SU-DHL-6 (cell line): Measurements from ENCODE around the gene FKBP5.

Source experiments
- H2AFZ ChIP-seq: fragments of 200-600 bp; sonication (generic); 2 replicates; pipeline ENCODE4 v1.6.1; 2014; ENCODE audit warnings: low read depth, mild to moderate bottlenecking, moderate library complexity, mixed read lengths, antibody characterized with exemption, low read length; ENCODE audit not compliant: severe bottlenecking
- H3F3A ChIP-seq: fragments of 200-600 bp; shearing (Covaris generic); 2 replicates; pipeline ENCODE4 v1.6.0; 2016; ENCODE audit warnings: antibody characterized with exemption, mild to moderate bottlenecking; ENCODE audit not compliant: insufficient read depth
- H3K27ac ChIP-seq: fragments of 200-600 bp; sonication (generic); 2 replicates; pipeline ENCODE4 v1.5.1; 2016; ENCODE audit warnings: low read depth, mild to moderate bottlenecking, low read length, moderate library complexity, mixed read lengths
- H3K27me3 ChIP-seq: fragments of 200-600 bp; sonication (generic), shearing (Covaris generic); 2 replicates; pipeline ENCODE4 v1.6.0; 2014; ENCODE audit warnings: mild to moderate bottlenecking, low read length
- H3K36me3 ChIP-seq: fragments of 200-600 bp; sonication (generic); 2 replicates; pipeline ENCODE4 v1.6.1; 2014; ENCODE audit warnings: mild to moderate bottlenecking, low read length, mixed read lengths
- H3K4me2 ChIP-seq: fragments of 300-600, 200-600 bp; shearing (Covaris generic), sonication (generic); 2 replicates; pipeline ENCODE4 v1.6.0; 2014; ENCODE audit warnings: low read length, low read depth, mild to moderate bottlenecking; ENCODE audit not compliant: poor library complexity, severe bottlenecking
- H3K4me3 ChIP-seq: fragments of 200-600 bp; sonication (generic); 2 replicates; pipeline ENCODE4 v1.5.1; 2014; ENCODE audit warnings: antibody characterized with exemption, low read length, mild to moderate bottlenecking, mixed read lengths; ENCODE audit not compliant: insufficient read depth, poor library complexity, severe bottlenecking
- H3K79me2 ChIP-seq: fragments of 200-600 bp; sonication (generic); 2 replicates; pipeline ENCODE4 v1.6.1; 2014; ENCODE audit warnings: mild to moderate bottlenecking, low read length, moderate library complexity; ENCODE audit not compliant: insufficient read depth
- H3K9ac ChIP-seq: fragments of 200-600 bp; sonication (generic); 2 replicates; pipeline ENCODE4 v1.7.0; 2014; ENCODE audit warnings: mild to moderate bottlenecking, low read length
- H3K9me2 ChIP-seq: fragments of 200-600 bp; sonication (generic); replicated peaks from 2 replicates; pipeline ENCODE4 v1.6.1; 2014; ENCODE audit warnings: low read length; ENCODE audit not compliant: insufficient read depth
- H3K9me3 ChIP-seq: fragments of 200-600 bp; sonication (generic); 2 replicates; pipeline ENCODE4 v1.6.1; 2014; ENCODE audit warnings: low read length, mixed read lengths; ENCODE audit not compliant: insufficient read depth
- H4K20me1 ChIP-seq: fragments of 200-600 bp; sonication (generic); 2 replicates; pipeline ENCODE4 v1.6.1; 2014; ENCODE audit warnings: low read depth, mild to moderate bottlenecking, antibody characterized with exemption, low read length, moderate library complexity, mixed read lengths
- EZH2phosphoT487 ChIP-seq: fragments of 200-600 bp; sonication (generic), shearing (Covaris generic); conservative IDR thresholded peaks from 2 replicates; pipeline ENCODE4 v1.6.1; 2018; ENCODE audit warnings: mild to moderate bottlenecking, antibody characterized with exemption, low read length, moderate library complexity, mixed read lengths
- TF ChIP-seq, protein P1 (sequence below): fragments of 200-600 bp; sonication (generic); IDR thresholded peaks from one replicate; pipeline ENCODE4 v1.5.1; 2017; ENCODE audit warnings: antibody characterized with exemption, mild to moderate bottlenecking, low read length, moderate library complexity; ENCODE audit not compliant: insufficient read depth, poor library complexity, severe bottlenecking

Gene FKBP5

DNA sequence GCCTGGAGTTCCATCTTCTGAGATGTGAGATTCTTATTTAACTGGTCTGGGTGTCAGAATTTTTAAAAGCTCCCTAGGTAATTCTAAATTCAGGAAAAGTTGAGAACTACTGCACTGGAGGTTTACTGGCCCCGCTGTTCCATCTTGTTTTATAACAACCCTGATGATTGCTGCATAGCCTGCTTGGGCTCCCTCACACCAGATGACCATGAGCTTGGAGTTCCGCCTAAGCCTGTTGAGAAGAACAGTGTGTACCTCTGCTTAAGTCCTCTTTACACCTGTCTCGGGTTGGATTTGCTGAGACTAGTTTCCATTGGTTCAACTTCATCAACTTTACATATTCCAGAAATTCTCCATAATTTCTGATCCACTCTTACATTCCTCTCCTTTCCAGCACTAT lies 77.9 kb downstream of the FKBP5 start:
- no peak for TF ChIP-seq EZH2phosphoT487
- TF ChIP-seq, protein P1, sequence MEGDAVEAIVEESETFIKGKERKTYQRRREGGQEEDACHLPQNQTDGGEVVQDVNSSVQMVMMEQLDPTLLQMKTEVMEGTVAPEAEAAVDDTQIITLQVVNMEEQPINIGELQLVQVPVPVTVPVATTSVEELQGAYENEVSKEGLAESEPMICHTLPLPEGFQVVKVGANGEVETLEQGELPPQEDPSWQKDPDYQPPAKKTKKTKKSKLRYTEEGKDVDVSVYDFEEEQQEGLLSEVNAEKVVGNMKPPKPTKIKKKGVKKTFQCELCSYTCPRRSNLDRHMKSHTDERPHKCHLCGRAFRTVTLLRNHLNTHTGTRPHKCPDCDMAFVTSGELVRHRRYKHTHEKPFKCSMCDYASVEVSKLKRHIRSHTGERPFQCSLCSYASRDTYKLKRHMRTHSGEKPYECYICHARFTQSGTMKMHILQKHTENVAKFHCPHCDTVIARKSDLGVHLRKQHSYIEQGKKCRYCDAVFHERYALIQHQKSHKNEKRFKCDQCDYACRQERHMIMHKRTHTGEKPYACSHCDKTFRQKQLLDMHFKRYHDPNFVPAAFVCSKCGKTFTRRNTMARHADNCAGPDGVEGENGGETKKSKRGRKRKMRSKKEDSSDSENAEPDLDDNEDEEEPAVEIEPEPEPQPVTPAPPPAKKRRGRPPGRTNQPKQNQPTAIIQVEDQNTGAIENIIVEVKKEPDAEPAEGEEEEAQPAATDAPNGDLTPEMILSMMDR, result no peak
- no peaks in the 10 kb centered on the region for H3K27me3 ChIP-seq
- H4K20me1 ChIP-seq, result no peaks in the 10 kb centered on the region
- no peak overlapping the region for H3K9ac ChIP-seq
- no peak overlapping the region for H3K4me3 ChIP-seq
- H2AFZ ChIP-seq, result no peak overlapping the region
- H3F3A ChIP-seq, result peaks cover 2% of the 10 kb centered on the region; the same call in 1 of the 2 replicates
- no peak overlapping the region for H3K4me2 ChIP-seq
- peaks cover 3% of the 10 kb centered on the region; the same call in 1 of the 2 replicates for H3K79me2 ChIP-seq
- H3K9me3 ChIP-seq, result no peaks in the 10 kb centered on the region
- H3K36me3 ChIP-seq, result peaks cover 47% of the 10 kb centered on the region
- H3K9me2 ChIP-seq, result no peaks in the 10 kb centered on the region
- no peak overlapping the region for H3K27ac ChIP-seq

DNA sequence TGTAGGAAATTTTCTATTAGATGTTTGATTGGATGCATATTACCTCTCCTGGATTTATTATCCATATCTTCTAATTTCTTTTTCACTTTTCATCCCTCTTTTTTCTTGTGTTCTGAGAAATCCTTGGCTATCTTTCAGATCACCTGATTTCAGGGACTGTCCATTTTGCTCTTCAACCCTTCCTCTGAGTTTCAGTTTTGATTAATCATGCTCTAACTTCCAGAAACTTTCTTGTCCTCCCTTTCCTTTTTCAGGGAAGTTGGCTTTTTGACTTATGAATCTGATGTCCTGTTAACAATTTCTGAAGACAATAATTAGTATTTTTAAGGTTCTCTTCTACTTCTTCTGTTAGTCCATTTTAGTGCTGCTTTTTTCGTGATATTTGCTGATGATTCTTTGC lies 79.1 kb downstream of the FKBP5 start:
- Histone ChIP-seq H3K4me3 (no peak overlapping the region), H3K9ac (no peak overlapping the region), H3K9me3 (no peaks in the 10 kb centered on the region), H3K4me2 (no peak overlapping the region), H3K9me2 (no peaks in the 10 kb centered on the region), H2AFZ (no peak overlapping the region), H3F3A (peaks cover 4% of the 10 kb centered on the region; the same call in 1 of the 2 replicates), H3K27me3 (no peaks in the 10 kb centered on the region), H3K27ac (no peak overlapping the region), H4K20me1 (no peaks in the 10 kb centered on the region), H3K36me3 (peaks cover 40% of the 10 kb centered on the region), H3K79me2 (no peaks in the 10 kb centered on the region; the same call in 1 of the 2 replicates)
- TF ChIP-seq, protein P1, result no peak
- no peak for TF ChIP-seq EZH2phosphoT487

DNA sequence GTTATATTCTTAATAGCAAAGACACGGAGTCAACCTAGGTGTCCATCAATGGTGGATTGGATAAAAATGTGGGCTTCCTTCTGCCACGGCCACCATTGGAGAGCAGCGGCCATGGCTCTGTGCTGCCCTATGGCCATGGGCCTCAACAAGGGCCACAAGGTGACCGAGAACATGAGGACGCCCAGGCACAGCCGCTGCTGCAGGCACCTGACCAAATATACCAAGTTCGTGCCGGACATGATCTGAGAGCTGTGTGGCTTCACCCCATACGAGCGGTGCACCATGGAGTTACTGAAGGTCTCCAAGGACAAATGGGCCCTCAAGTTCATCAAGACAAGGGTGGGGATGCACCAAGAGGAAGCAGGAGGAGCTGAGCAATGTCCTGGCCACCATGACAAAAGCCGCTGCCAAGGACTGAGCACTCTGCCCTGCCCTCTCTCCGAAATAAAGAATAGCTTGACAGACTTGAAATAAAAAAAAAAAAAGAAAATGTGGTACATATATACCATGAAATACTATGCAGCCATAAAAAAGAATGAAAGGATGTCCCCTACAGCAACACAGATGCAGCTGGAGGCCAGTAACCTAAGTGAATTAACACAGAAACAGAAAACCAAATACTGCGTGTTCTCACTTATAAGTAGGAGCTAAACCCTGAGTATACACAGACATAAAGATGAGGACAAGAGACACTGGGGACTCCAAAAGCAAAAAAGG lies 81.0 kb downstream of the FKBP5 start:
- Histone ChIP-seq H3K36me3 (peaks cover 30% of the 10 kb centered on the region), H4K20me1 (no peaks in the 10 kb centered on the region), H2AFZ (no peak overlapping the region), H3K9ac (no peak overlapping the region), H3K9me2 (no peaks in the 10 kb centered on the region), H3K27ac (no peak overlapping the region), H3K4me2 (no peak overlapping the region), H3K4me3 (no peak overlapping the region), H3K79me2 (0 out of 2 replicates have a peak, but pooled peaks cover 3% of the 10 kb centered on the region), H3F3A (peaks cover 8% of the 10 kb centered on the region), H3K9me3 (no peaks in the 10 kb centered on the region), H3K27me3 (no peaks in the 10 kb centered on the region)
- TF ChIP-seq, protein P1, result no peak
